GM12873 (cell line): ENCODE data around the gene OR2V1.

Experiments used
- TF ChIP-seq, protein P1 (sequence below): IDR thresholded peaks from 2 replicates; pipeline ENCODE4 v1.5.1; 2012; ENCODE audit warnings: low read depth, mild to moderate bottlenecking, moderate library complexity, low read length, control low read depth; ENCODE audit not compliant: insufficient read depth; ENCODE audit errors: missing control alignments

The OR2V1 gene

DNA sequence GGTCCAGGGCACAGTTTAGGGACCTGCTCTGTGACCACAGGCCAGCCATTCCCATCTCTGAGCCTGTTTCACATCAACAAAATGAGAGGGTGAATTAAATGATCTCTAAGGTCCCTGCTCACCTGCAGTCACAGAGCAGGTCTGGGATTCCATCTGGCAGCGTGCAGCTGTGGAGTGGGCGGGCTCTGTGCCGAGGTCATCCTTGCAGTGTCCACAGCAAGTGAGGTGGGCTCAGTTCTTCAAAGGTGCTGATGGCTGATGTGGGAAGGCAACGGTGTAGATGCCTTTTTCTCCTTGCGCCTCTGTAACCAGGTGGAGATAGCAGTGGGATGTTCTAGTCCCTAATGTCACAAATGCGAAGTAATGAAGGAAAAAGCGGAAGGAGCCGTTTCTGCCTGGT is 11.9 kb downstream of the OR2V1 start:
- TF ChIP-seq, protein P1, sequence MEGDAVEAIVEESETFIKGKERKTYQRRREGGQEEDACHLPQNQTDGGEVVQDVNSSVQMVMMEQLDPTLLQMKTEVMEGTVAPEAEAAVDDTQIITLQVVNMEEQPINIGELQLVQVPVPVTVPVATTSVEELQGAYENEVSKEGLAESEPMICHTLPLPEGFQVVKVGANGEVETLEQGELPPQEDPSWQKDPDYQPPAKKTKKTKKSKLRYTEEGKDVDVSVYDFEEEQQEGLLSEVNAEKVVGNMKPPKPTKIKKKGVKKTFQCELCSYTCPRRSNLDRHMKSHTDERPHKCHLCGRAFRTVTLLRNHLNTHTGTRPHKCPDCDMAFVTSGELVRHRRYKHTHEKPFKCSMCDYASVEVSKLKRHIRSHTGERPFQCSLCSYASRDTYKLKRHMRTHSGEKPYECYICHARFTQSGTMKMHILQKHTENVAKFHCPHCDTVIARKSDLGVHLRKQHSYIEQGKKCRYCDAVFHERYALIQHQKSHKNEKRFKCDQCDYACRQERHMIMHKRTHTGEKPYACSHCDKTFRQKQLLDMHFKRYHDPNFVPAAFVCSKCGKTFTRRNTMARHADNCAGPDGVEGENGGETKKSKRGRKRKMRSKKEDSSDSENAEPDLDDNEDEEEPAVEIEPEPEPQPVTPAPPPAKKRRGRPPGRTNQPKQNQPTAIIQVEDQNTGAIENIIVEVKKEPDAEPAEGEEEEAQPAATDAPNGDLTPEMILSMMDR = no peak

- TF ChIP-seq, protein P1 = no peak
These were observed 12.6 kb downstream of the OR2V1 start for GRCh38 chr5:181118369-181118768.

DNA sequence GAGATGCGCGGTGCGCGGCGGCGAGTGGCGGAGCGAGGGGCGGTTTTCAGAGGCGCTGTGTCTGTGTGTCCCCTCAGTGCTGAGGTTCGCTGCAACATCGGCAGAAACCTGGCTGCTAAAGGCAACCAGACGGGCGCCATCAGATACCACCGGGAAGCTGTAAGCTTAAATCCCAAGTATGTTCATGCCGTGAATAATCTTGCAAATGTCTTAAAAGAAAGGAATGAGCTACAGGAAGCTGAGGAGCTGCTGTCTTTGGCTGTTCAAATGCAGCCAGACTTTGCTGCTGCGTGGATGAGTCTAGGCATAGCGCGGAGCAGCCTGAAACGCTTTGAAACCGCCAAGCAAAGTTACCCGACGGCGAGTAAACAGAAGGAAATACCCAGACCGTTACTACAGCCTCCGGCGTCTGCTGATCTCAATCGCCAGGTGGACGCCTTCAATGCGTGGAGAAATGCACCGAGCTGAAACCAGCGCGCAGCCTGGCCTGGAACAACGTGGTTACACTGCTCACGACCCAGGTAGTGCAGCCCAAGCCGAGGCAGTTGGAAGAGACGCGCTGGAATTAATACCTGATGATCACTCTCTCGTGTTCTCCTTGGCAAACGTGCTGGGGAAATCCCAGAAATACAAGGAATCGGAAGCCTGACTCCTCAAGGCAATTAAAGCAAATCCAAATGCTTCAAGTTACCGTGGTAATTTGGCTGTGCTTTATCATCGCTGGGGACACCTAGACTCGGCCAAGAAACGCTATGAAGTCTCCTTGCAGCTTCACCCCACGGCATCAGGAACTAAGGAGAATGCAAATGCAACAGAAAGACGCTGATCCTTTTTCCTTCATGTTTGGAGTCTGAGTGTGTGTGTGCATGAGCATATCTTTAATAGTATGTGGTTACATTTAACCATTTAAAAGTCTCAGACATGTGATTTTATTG is 15.9 kb downstream of the OR2V1 start:
- TF ChIP-seq, protein P1 = no peak

DNA sequence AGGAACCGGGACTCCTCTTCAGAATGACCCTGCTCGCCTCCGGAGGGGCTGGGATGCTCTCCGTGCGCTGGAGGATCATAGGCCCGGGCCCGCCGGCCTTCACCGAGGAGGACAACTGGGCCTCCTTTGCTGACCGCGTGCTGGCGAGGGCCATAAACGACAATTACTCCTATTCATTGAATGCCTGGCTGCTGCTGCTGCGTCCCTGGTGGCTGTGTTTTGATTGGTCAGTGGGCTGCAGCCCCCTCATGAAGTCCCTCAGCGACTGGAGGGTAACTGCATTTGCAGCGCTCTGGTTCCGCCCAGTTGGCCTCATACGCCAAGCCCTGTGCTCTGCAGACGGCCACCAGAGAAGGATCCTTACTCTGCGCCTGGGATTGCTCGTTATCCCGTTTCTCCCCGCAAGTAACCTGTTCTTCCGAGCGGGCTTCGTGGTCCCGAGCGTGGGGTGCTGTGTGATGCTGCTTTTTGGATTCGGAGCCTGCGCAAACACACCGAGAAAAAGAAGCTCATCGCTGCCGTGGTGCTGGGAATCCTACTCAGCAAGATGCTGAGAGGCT is 16.6 kb downstream of the OR2V1 start:
- TF ChIP-seq, protein P1 = no peak

- TF ChIP-seq, protein P1 = no peak
These were observed 18.5 kb downstream of the OR2V1 start for GRCh38 chr5:181112476-181112875.

- TF ChIP-seq, protein P1 = no peak
These were observed 20.0 kb downstream of the OR2V1 start for GRCh38 chr5:181111010-181111409.

DNA sequence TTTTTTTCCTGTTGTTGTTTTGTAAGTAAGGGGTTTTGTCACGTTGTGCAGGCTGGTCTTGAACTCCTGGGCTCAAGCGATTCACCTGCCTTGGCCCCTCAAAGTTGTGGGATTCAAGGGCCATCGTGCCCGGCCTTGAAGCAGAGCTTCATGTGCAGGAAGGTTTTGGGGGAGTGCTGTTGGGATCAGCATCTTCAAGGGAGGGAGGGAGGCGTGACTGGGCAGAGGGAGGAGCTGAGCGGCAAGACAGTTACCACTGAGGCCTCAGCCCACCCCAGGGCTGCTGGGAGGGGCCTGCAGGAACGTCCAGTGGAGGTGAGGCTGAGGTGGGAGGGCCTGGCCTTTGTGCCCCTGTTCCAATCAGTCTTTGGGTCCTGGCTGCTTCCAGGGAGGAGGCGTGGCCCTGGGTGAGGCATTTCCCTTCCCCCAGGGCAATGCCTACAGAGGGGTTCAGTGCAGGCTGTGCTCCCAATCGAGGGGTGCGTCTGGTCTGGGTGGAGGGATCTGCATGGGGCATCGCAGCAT is 21.4 kb downstream of the OR2V1 start:
- TF ChIP-seq, protein P1 = no peak
